NT2/D1 (cell line): ENCODE results near the gene KIF4A.

Experiments used
- SUZ12 ChIP-seq: IDR thresholded peaks from 2 replicates; pipeline ENCODE4 v1.6.1; 2011; ENCODE audit not compliant: insufficient read length, insufficient read depth; ENCODE audit errors: extremely low read depth
- YY1 ChIP-seq: IDR thresholded peaks from 2 replicates; pipeline ENCODE4 v1.6.1; 2011; ENCODE audit not compliant: insufficient read length, insufficient read depth

DNA sequence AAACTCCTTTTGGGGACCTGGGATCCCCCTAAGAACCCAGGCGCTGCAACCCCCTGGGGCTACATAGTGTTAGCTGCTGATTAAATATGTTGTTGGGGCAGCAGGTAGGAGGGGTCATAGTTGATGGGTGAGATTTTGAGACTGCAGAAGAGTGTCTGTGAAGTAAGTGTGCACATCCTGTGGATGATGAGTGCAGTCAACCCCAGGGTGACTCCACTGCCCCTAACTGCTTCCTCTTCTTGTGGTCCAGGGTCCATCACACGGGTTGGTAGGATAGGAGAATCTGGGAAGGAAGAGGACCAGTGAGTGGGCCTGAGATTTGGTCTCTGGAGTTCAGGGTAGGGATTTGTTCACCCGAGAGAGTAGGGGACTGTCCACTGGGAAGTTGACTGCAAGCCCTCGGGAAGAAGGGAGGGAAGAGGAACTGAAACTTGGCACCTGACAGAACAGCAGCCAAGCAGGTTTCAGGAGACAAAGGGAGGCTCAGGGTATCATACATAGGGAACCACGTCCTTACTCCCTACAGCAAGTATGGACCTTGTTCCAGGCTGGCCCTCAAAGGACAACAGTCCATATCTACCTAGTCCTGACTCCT is 163.2 kb downstream of the KIF4A start:
- no peak for TF ChIP-seq YY1
- TF ChIP-seq SUZ12 = no peak
